DMS79 (cell line): ENCODE measurements around the gene RTBDN.

Experiments
- DNase-seq: peaks from one replicate; lab custom pipeline; 2025; lab: John Stamatoyannopoulos, UW

Gene RTBDN

GRCh38 chr19:12834566-12834943, at the start of gene RTBDN:
RTBDN (minus strand) TSS chr19:12834579; CDS start chr19:12829979, 4,600 bp downstream.
- peak; percentile 26 for DNase-seq

- no peak for DNase-seq
Observed at GRCh38 chr19:12882589-12882988, 48.2 kb upstream of the RTBDN start.

DNA sequence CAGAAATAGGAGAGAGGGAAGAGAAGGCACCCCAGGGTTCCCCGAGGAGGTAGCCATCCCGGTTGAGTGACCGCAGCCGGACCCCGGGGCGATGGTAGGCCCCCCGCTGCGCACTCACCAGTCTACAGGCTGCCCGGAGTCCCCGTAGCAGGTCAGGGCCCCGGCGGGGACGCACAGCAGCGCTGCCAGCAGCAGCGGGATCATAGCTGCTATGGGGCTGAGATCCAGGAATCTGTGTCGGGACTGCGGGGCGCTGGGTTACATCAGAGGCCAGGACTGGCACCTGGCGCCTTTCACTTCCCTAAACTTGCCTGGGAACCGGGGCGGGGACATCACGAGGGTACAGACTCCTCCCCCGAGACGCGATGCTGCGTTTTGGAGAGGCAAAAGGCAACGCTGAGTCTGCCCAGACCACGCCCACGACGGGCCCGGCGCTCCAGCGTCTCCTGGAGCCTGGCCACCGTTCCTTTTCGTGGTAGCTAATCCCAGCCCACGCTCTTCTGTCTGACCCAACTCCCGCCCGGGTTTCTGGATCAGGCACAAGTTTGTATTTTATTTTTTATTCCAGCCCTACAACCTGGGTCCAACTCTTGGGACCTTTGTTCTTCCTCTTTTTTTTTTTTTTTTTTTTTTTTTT, 46.9 kb upstream of the RTBDN start, which contains the start of gene DNASE2:
Gene DNASE2, minus strand, starts transcription at position 278 of the 637 bp plus-strand sequence. Its CDS starts 74 bp downstream, at position 204.
- DNase-seq = peak; percentile 98

DNA sequence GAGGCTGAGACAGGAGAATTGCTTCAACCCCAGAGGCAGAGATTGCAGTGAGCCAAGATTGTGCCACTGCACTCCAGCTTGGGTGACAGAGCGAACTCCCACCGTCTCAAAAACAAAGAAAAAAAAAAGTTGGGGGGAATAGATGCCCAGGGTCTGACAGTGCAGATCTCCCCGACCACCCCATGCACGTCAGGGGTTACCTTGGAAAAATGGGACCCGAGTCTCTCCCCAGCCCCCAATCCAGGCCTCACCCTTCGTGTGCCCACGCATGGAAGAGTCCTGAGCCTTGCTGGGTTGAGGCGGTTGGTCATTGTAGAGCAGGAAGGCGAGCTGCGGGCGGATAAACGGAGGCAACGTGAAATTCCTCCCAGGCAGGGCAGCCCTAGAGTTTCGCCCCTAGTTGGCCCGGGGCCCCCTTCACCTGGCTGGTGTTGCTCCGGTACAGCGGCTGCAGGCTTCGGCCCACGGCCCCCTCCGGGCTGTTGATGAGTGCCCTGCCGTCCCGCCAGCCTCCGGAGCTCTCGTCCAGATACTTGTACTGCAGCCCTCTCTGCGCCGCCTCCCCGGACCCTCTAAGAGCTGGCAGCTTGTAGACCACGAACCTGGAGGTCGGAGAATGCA, 46.3 kb upstream of the RTBDN start:
- peak; percentile 20 for DNase-seq

GRCh38 chr19:12875086-12875485, 40.7 kb upstream of the RTBDN start:
- DNase-seq = no peak

DNA sequence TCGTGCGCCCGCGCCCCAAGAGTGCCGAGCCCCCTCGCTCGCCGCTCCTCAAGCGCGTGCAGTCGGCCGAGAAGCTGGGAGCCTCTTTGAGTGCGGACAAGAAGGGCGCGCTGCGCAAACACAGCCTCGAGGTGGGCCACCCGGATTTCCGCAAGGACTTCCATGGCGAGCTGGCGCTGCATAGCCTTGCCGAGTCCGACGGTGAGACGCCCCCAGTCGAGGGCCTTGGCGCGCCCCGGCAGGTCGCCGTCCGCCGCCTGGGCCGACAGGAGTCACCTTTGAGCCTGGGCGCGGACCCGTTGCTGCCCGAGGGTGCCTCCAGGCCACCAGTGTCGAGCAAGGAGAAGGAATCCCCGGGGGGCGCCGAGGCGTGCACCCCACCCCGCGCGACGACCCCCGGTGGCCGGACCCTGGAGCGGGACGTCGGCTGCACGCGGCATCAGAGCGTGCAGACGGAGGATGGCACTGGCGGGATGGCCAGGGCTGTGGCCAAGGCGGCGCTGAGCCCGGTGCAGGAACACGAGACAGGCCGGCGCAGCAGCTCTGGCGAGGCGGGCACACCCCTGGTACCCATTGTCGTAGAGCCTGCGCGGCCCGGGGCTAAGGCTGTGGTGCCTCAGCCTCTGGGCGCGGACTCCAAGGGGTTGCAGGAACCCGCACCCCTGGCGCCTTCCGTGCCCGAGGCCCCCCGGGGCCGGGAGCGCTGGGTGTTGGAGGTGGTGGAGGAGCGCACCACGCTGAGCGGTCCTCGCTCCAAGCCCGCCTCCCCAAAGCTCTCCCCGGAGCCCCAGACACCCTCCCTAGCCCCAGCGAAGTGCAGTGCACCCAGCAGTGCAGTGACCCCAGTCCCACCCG, 39.7 kb upstream of the RTBDN start:
- DNase-seq = no peak

DNA sequence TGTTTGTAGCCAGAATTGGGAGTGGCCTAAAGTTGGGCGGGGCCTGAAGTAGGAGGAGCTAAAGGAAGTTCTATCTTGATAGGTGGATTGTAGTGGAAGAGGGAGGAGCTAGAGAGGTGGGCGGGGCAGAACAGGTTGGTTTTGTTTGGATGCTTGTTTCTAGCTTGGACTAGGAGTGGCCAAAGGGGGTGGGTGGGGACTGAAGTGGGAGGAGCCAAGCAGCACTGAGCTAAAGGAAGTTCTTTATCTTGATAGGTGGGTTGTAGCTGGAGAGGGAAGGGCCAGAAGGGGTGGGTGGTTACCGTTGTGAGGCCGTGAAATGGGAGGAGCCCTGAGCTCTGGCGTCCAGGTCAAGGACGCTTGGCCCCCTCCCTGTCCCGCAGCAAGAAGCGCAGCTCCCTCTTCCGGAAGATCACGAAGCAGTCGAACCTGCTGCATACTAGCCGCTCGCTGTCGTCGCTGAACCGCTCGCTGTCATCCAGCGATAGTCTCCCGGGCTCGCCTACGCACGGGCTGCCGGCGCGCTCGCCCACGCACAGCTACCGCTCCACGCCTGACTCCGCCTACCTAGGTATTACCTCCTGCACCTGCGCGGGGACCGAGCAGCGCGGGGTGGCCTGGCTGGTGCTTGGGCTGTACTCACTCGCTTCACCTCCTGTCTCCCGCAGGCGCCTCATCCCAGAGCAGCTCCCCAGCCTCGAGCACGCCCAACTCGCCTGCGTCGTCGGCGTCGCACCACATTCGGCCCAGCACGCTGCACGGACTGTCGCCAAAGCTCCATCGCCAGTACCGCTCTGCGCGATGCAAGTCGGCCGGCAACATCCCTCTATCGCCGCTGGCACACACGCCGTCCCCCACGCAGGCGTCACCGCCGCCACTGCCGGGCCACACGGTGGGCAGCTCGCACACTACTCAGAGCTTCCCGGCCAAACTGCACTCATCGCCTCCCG, 38.8 kb upstream of the RTBDN start:
- no peak for DNase-seq

- DNase-seq = no peak
Observed at GRCh38 chr19:12872255-12872654, 37.9 kb upstream of the RTBDN start.

DNA sequence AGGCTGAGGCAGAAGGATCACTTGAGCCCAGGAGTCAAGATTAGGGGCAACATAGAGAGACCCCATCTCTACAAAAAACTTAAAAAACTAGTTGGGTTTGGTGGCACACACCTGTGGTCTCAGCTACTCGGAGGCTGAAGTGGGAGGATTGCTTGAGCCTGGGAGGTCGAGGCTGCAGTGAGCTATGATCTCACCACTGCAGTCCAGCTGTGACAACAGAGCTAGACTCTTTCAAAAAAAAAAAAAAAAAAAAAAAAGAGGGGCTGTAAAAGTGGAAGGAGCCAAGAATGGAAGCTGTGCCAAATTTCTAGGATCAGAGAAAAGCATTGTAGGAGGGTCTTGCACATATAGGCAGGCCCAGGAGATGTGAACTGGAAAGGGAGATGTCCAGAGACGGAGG, 37.3 kb upstream of the RTBDN start:
- no peak for DNase-seq

DNA sequence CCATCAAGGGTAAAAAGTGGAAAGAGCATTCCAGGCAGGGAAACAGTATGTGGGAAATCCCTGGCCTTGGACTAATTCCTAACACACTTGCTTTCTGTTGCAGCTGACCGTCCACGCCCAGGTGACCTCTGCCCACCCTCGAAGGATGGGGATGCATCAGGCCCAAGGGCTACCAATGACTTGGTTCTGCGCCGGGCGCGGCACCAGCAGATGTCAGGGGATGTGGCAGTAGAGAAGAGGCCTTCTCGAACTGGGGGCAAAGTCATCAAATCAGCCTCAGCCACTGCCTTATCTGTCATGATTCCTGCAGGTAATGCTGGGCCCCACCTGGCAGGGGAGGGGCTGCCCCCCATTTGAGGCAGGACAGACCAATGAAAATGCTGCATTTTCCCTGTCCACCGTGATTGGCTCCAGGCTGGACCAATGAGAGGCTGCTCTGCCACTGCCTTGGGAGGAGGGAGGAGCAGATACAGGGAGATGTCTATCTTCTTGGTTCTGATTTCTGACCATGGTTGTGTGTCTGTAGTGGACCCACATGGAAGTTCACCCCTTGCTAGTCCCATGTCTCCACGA, 34.2 kb upstream of the RTBDN start:
- DNase-seq = no peak

GRCh38 chr19:12867120-12868099, 33.0 kb upstream of the RTBDN start:
- DNase-seq = no peak

- DNase-seq = no peak
Observed at GRCh38 chr19:12866416-12867119, 32.2 kb upstream of the RTBDN start.

GRCh38 chr19:12865746-12866415, 31.5 kb upstream of the RTBDN start:
- DNase-seq = no peak

DNA sequence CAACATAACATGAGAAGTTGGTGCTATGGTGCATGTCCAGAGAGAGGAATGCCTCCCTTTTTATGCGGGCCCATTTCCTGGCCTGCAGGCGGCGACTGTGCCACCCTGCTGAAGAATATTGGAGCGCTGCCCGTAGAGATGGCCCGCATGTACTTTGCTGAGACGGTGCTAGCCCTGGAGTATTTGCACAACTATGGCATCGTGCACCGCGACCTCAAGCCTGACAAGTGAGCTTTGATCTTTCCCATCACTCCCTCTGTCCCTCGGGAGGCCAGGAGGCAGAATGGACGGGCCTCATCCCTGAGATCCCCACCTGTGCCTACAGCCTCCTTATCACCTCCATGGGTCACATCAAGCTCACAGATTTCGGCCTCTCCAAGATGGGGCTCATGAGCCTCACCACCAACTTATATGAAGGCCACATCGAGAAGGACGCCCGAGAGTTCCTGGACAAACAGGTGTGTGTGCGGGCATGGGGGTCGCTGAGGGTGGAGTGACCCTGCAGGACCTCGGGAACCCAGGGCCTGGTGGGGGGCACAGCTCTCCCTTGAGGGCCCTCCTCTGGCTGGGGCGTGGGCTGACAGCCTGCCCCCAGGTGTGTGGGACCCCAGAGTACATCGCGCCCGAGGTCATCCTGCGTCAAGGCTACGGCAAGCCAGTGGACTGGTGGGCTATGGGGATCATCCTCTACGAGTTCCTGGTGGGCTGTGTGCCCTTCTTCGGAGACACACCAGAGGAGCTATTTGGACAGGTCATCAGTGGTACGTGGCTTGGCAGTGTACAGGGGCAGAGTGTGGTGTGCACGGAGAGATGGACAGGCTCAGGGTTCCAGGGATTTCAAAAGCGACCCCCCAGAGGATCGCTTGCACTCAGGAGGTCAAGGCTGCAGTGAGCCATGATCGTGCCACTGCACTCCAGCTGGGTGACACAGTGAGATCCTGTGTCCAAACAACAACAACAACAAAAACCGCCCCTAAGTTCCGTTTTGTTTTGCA, 30.6 kb upstream of the RTBDN start:
- no peak for DNase-seq

DNA sequence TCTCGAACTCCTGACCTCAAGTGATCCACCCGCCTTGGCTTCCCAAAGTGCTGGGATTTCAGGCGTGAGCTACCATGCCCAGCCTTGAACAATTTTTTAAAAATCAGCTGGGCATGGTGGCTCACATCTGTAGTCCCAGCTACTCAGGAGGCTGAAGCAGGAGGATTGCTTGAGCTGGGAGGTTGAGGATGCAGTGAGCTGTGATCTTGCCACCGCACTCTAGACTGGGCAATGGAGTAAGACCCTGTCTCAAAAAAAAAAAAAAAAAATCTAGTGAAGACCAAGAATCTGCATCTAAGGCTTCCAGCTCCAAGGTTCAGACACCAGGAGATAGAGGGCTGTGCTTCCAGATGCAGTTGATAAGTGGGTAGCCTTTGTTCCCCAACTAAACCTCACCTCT, 29.8 kb upstream of the RTBDN start:
- DNase-seq = no peak

GRCh38 chr19:12859546-12859945, 25.2 kb upstream of the RTBDN start:
- DNase-seq = no peak

- no peak for DNase-seq
Observed at GRCh38 chr19:12858041-12858928, 23.9 kb upstream of the RTBDN start.
